ENCODE measurements around the gene TFAP2A. TPM values are rescaled to one million over a fixed set of nuclear protein-coding genes. Genes with fewer than 3 reads are reported as not detected.

The TFAP2A gene
- total RNA-seq, 1 donor from 2014 or later, result 0.39 TPM

DNA sequence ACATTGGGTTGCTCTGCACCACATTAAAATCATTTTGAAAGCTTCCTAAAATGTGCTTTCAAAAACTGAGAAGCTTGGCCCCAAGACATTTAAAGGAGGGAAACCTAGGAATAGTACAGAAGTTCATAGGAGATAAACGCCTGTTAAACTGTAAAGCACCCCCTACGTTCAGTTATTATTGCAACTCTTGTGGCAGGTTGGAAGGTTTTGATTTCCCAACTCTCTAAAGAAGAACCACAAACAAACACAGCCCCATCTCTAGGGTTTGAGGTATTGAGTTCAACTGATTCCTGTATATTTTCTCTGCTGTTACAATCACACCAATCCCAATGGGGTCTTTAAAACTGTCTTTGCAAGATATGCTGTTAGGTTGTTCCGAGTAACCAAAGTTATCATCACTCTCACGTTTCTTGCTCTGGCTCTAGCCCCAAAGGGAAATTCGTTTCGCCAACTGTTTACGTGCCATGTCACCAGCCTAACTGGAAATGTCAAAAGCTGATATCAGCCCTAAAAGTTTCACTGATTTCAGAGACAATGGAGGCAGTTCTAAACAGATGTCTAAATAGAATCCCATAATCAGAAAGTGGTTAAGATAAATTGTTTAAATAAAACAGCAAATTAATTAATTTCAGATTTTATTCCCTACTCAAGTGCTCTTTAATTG lies 12.1 kb downstream of the TFAP2A start:
- Mint-ChIP-seq H3K27me3 (ENCODE audit: insufficient read depth, low read depth) (peaks cover 85% of the 10 kb centered on the region), H3K27ac (no peak overlapping the region), H3K4me1 (peaks cover 18% of the 10 kb centered on the region), H3K9me3 (peaks cover 6% of the 10 kb centered on the region), H3K36me3 (no peaks in the 10 kb centered on the region), H3K4me3 (peak overlapping the region; percentile 88)
- Histone ChIP-seq H3K79me2 (ENCODE audit: low read depth) (no peaks in the 10 kb centered on the region), H3K4me3 (no peak overlapping the region), H4K20me1 (ENCODE audit: low read depth) (peaks cover 53% of the 10 kb centered on the region), H3K9me3 (ENCODE audit: low read depth) (no peaks in the 10 kb centered on the region), H3F3A (ENCODE audit: low read depth) (peaks cover 33% of the 10 kb centered on the region), H3K36me3 (no peaks in the 10 kb centered on the region), H3K9ac (no peak overlapping the region), H3K27ac (no peak overlapping the region), H3K4me2 (no peak overlapping the region), H2AFZ (replicated peaks) (no peak overlapping the region), H3K27me3 (peaks cover 98% of the 10 kb centered on the region), H3K4me1 (no peaks in the 10 kb centered on the region)
- no peak for DNase-seq (ENCODE audit: low spot score)
- TF ChIP-seq, protein P1, sequence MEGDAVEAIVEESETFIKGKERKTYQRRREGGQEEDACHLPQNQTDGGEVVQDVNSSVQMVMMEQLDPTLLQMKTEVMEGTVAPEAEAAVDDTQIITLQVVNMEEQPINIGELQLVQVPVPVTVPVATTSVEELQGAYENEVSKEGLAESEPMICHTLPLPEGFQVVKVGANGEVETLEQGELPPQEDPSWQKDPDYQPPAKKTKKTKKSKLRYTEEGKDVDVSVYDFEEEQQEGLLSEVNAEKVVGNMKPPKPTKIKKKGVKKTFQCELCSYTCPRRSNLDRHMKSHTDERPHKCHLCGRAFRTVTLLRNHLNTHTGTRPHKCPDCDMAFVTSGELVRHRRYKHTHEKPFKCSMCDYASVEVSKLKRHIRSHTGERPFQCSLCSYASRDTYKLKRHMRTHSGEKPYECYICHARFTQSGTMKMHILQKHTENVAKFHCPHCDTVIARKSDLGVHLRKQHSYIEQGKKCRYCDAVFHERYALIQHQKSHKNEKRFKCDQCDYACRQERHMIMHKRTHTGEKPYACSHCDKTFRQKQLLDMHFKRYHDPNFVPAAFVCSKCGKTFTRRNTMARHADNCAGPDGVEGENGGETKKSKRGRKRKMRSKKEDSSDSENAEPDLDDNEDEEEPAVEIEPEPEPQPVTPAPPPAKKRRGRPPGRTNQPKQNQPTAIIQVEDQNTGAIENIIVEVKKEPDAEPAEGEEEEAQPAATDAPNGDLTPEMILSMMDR (IDR thresholded peaks at IDR 0.05), result no peak
- TF ChIP-seq EZH2phosphoT487 (IDR thresholded peaks at IDR 0.05) (peak; percentile 47), EZH2 (IDR thresholded peaks at IDR 0.05) (peak; percentile 27)

DNA sequence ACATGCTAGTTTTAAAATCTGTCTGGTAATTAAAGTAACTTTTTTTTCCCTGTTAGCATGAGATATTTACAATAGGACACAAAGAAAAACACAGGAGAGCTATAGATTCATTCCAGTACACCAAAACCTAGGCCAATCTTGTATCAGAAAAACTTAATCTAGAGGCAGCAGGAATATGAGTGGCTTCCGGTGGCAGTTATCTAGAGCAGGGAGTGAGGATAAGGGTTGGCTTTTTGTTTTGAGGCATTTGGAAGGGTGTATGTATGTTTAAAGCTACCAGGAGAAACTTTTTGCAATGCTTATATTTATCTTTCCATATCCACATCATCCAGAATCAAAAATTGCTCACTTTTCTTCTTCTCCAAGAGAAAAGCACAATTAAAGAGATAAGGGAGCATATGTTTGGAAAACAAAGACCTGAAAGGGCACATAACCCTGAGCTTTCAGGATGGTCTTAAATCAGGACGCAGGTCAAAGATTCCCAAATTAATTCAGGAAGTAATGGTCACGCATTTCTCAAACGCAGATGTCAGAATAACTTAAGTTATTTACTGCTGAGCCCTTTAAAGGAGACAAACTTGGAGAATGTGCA lies 13.1 kb downstream of the TFAP2A start:
- Mint-ChIP-seq H3K36me3 (no peaks in the 10 kb centered on the region), H3K9me3 (peaks cover 7% of the 10 kb centered on the region), H3K27me3 (ENCODE audit: insufficient read depth, low read depth) (peaks cover 83% of the 10 kb centered on the region), H3K4me1 (peaks cover 18% of the 10 kb centered on the region), H3K27ac (no peak overlapping the region), H3K4me3 (no peak overlapping the region)
- H4K20me1 ChIP-seq (ENCODE audit: low read depth), result peaks cover 53% of the 10 kb centered on the region
- peaks cover 98% of the 10 kb centered on the region for H3K27me3 ChIP-seq
- H3K36me3 ChIP-seq, result no peaks in the 10 kb centered on the region
- no peak overlapping the region for H3K27ac ChIP-seq
- H3K4me1 ChIP-seq, result no peaks in the 10 kb centered on the region
- peaks cover 27% of the 10 kb centered on the region for H3F3A ChIP-seq (ENCODE audit: low read depth)
- H3K9me3 ChIP-seq (ENCODE audit: low read depth), result no peaks in the 10 kb centered on the region
- no peak overlapping the region for H3K4me2 ChIP-seq
- no peak overlapping the region for H3K9ac ChIP-seq
- H3K4me3 ChIP-seq, result no peak overlapping the region
- no peak for TF ChIP-seq EZH2phosphoT487 (IDR thresholded peaks at IDR 0.05)
- TF ChIP-seq, protein P1 (IDR thresholded peaks at IDR 0.05), result no peak
- no peak for TF ChIP-seq EZH2 (IDR thresholded peaks at IDR 0.05)
- no peak overlapping the region for H2AFZ ChIP-seq (replicated peaks)
- no peaks in the 10 kb centered on the region for H3K79me2 ChIP-seq (ENCODE audit: low read depth)
- no peak for DNase-seq (ENCODE audit: low spot score)

DNA sequence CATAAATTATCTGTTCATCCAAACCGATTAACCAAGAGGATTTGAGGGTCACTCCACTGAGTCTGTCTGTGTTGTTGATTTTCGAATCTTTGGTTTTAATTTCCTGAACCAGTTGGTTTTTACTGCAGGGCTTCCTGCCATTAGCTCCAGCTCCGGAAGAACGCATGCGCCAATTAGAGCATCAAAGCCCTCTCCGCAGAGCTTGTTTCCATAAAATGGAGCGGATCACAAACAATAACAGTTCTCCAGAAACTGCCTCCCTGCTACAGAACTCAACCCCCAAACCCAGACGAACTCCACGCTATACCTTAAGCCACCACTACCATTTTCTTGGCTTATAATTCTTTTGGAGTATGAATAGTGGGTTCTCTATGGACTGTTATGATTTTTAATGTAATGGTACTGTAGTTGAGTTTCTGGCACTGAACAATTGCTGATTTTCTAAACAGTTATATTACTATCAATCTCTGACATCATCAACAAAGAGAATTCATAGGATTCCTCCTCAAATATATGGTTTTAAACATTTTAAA lies 13.8 kb downstream of the TFAP2A start:
- peaks cover 7% of the 10 kb centered on the region for H3K9me3 Mint-ChIP-seq
- TF ChIP-seq EZH2phosphoT487 (IDR thresholded peaks at IDR 0.05), result no peak
- peak; percentile 61 for TF ChIP-seq EZH2 (IDR thresholded peaks at IDR 0.05)
- H3K9ac ChIP-seq, result no peak overlapping the region
- H3K4me3 ChIP-seq, result no peak overlapping the region
- no peaks in the 10 kb centered on the region for H3K9me3 ChIP-seq (ENCODE audit: low read depth)
- no peak for DNase-seq (ENCODE audit: low spot score)
- H3K4me2 ChIP-seq, result no peak overlapping the region
- peaks cover 50% of the 10 kb centered on the region for H4K20me1 ChIP-seq (ENCODE audit: low read depth)
- no peak overlapping the region for H2AFZ ChIP-seq (replicated peaks)
- H3K27me3 ChIP-seq, result peaks cover 98% of the 10 kb centered on the region
- no peaks in the 10 kb centered on the region for H3K4me1 ChIP-seq
- H3K79me2 ChIP-seq (ENCODE audit: low read depth), result no peaks in the 10 kb centered on the region
- no peaks in the 10 kb centered on the region for H3K36me3 ChIP-seq
- no peak overlapping the region for H3K27ac Mint-ChIP-seq
- H3K36me3 Mint-ChIP-seq, result no peaks in the 10 kb centered on the region
- peaks cover 18% of the 10 kb centered on the region for H3K4me1 Mint-ChIP-seq
- H3K4me3 Mint-ChIP-seq, result no peak overlapping the region
- H3K27me3 Mint-ChIP-seq (ENCODE audit: insufficient read depth, low read depth), result peaks cover 82% of the 10 kb centered on the region
- H3K27ac ChIP-seq, result no peak overlapping the region
- peaks cover 30% of the 10 kb centered on the region for H3F3A ChIP-seq (ENCODE audit: low read depth)

DNA sequence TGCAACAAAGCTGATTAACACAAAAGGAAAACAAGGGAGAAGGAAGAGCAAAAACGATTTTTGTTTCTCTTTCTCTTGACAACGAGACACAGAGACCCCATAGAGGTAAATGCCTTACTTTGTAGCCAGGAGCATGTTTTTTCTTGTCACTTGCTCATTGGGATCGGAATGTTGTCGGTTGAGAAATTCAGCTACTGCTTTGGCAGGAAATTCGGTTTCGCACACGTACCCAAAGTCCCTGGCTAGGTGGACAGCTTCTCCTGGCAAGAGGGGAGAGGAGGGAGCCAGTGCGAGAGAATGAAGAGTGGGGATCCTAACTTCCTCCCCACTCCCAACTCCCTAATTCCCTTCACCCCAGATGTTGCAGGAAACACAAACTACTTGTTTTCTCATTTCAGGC lies 14.5 kb downstream of the TFAP2A start:
- no peak overlapping the region for H3K27ac Mint-ChIP-seq
- Histone ChIP-seq H3K4me3 (no peak overlapping the region), H3F3A (ENCODE audit: low read depth) (peaks cover 32% of the 10 kb centered on the region), H3K36me3 (no peaks in the 10 kb centered on the region), H3K4me1 (no peaks in the 10 kb centered on the region), H3K9ac (no peak overlapping the region), H2AFZ (replicated peaks) (no peak overlapping the region), H3K4me2 (no peak overlapping the region), H3K79me2 (ENCODE audit: low read depth) (no peaks in the 10 kb centered on the region), H4K20me1 (ENCODE audit: low read depth) (peaks cover 50% of the 10 kb centered on the region), H3K27ac (no peak overlapping the region), H3K9me3 (ENCODE audit: low read depth) (no peaks in the 10 kb centered on the region), H3K27me3 (peaks cover 98% of the 10 kb centered on the region)
- no peak for TF ChIP-seq EZH2phosphoT487 (IDR thresholded peaks at IDR 0.05)
- TF ChIP-seq, protein P1 (IDR thresholded peaks at IDR 0.05), result no peak
- no peak for TF ChIP-seq EZH2 (IDR thresholded peaks at IDR 0.05)
- H3K4me1 Mint-ChIP-seq, result peaks cover 16% of the 10 kb centered on the region
- DNase-seq (ENCODE audit: low spot score), result no peak
- H3K9me3 Mint-ChIP-seq, result peaks cover 7% of the 10 kb centered on the region
- no peaks in the 10 kb centered on the region for H3K36me3 Mint-ChIP-seq
- no peak overlapping the region for H3K4me3 Mint-ChIP-seq
- peaks cover 82% of the 10 kb centered on the region for H3K27me3 Mint-ChIP-seq (ENCODE audit: insufficient read depth, low read depth)

Data from neural progenitor cell (in vitro differentiated cells).